HG02678 (cell line): ENCODE results near the gene ADAM19.

Experiments
- ATAC-seq: cut with Tn5 transposase; IDR thresholded peaks from one replicate; pipeline ENCODE4 v1.9.1; 2021; ENCODE audit warnings: mild to moderate bottlenecking, moderate library complexity; ENCODE audit not compliant: unreplicated experiment

The ADAM19 gene

DNA sequence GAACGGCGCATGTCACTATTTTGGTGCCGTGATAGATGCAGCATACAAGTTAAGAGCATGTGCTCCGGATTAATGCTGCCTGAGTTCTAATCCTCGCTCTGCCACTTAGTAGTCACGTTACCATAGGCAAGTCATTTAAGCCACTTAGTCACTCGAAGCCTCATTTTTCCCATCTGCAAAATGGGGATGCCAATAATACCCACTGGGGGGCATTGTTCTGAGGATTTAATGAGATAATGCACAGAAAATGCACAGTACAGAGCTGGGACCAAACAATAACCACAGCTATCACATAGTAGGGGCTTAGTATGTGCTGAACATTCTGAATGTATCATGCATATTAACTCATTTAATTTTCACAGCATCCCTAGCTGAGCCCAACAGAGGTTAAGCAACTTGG, 106.5 kb downstream of the ADAM19 start:
- no peak for ATAC-seq

- ATAC-seq, result no peak
Measured at GRCh38 chr5:157468293-157468965, 107.1 kb downstream of the ADAM19 start.

GRCh38 chr5:157464519-157465171, 110.9 kb downstream of the ADAM19 start:
- peak; percentile 78 for ATAC-seq

DNA sequence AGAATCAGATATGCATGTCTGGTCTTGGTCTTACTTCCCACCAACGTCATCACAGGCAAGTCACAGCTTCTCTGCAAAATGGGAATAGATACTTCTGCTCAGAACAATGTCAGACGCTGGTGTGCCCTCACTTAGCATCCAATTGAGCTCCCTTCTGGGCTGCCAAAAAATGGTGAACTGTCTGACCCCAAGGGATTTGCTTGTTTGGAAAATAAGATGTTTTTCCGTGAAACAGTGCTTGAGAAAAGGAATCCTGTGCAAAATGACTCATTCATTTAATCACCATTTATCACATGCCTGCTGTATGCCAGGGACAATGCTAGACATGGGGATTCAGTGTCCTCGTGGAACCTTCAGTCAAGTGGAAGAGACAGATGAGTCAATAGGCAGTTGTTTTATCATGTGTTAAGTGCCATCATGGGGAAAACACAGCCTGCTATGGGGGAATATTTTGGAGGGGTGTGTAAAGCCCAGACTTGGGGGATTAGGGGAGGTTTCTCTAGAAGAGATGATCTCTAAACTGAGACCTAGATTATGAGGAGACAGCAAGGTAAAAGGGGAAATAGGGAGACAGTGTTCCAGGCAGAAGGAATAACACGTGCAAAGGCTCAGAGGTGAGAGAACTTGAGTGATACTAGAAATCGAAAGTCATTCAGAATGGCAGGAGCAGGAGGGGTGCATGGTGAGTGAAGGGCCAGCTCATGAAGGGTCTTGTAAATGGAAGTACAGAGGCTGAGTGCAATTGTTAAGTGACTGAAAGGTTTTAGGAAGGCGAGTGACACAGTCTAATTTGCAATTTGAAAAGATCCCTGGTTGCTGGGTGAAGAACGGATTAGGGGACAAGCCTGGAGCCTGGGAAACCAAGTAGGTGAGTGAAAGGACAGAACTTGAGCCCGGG, 111.7 kb downstream of the ADAM19 start:
- no peak for ATAC-seq

DNA sequence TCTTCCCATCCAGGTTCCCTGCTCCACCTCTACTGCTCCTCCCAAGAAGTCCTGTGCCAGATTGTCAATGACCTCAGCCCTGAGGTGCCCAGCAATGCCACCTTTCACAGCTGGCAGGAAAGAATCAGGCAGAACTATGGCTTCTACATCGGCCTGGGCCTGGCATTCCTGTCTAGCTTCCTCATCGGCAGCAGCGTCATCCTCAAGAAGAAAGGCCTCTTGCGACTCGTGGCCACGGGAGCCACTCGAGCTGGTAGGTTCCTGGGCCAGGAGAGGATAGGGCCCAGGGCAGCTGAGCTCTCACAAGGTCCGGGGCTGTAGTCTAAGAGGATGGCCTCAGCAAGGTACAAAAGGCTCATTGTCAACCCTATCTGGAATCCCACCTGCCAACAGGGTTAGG, 112.5 kb downstream of the ADAM19 start:
- ATAC-seq, result no peak

DNA sequence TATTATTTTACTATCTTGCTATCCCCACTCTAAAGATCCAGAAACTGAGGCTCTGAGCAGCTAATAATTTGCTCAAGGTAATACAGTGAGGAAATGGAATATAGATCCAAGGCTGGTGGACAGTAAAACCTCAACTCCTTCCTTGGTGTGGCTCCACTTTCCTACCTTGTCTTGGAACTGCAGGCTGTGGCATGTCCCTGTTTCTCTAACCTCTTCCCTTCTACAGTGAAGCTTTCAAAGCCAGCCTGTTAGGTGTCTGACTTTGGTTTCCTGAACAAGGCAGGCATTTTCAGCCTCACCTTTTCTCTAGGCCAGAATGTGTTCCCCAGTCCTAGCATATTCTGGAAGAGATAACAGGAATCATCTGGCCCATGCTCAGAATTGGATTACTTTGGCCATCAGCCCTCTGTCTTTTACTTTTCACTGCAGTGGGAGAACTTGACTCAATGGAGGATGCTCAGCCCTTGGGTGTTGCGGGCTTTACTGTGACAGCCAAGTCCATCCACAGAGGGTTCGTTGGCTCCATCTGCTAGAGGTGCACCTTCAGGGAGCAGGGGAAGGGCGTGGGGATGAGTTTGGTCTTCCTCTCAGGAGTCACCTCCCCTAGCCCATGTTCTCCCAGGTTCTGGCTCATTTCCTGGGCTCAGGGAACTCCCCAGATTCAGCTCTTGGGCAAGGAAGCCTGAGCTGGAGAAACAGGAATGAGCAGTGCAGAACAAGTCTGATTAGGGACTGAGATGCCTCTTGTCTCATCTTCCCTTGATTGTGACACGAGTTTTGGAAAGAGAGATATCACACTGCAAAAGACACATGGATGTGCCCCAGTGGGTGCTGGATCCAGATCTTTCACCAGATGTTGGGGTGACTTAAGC, 114.4 kb downstream of the ADAM19 start:
- ATAC-seq, result no peak

DNA sequence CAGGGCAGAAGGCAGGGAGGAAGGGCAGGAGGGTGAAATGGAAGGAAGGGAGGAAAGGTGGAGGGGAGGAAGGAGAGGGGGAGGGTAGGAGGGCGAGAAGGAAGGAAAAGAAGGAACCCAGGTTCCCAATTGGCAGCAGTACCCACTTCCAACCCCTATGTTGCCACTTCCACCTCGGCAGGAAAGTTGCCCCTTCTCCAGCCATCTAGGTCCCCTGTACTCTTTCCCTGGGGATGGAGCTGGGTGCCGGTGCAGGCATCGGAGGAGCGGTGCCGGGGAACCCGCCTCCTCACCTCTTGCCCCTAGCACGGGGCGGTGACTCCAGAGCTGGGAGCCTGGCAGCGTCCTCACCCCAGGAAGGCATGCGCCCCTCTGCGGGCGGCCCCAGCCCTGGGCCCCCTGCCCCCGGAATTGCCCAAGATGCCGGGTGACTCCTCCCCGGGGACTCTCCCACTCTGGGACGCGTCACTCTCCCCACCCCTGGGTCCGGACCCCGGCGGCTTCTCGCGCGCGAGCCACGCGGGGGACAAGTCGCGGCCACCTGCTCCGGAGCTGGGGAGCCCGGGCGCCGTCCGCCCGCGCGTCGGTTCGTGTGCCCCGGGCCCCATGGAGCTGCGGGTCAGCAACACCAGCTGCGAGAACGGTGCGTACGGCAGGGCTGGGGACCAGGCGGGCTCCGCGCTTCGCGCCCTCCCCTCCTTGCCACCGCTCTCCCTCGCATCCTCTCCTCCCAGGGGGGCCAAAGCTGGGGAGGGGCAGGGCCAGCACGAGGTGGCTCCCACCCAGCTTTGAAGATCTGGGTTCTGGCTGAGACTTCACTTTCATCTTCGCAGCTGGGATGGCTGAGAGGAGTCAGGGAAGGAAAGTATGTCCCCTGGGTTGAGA, 115.6 kb downstream of the ADAM19 start, which contains the start of gene NIPAL4:
Gene NIPAL4, plus strand, starts transcription at position 499 of the 885 bp plus-strand sequence. Its CDS starts 108 bp downstream, at position 607.
- ATAC-seq, result no peak

- ATAC-seq, result no peak
Measured at GRCh38 chr5:157458835-157459234, 116.7 kb downstream of the ADAM19 start.

- ATAC-seq, result no peak
Measured at GRCh38 chr5:157457391-157457790, 118.2 kb downstream of the ADAM19 start.

DNA sequence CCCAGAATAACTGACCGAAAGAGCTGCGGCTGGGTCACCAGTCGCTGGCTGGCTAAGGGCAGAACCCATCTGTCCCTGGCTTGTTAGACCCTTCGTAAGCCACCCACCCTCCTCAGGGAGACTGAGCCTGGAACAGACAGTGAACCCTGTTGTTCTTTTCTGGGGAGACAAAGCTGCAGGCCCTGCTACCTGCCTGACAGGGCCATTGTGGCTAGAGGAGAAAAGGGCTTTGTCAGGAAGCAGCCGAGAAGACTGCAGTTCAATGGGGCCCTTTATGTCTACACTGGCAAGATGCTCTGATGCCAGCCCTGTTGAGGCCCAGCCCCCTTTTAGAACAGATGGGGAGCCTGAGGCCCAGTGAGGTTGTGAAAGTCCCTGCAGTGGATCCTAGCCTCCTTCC, 119.3 kb downstream of the ADAM19 start:
- no peak for ATAC-seq

DNA sequence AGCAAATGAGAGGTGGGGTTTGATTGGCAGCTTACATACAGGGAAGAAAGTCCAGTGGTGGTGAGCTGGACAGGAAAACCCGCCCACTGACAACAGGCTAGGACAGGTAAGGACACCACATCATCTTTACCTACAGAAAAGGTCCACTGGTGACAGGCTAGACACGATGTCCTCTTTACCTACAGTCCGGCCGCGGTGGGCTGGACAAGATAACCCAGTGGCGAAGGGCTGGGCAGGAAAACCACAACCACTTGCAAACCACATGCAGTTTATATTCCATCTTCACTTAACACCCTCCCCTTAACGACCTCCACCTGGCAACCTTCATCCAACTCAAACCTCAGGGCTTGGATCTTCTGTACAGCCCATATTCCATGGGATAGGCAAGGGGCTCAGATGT, 120.5 kb downstream of the ADAM19 start:
- no peak for ATAC-seq

- no peak for ATAC-seq
Measured at GRCh38 chr5:157454273-157454672, 121.3 kb downstream of the ADAM19 start.

- ATAC-seq, result no peak
Measured at GRCh38 chr5:157451806-157452205, 123.8 kb downstream of the ADAM19 start.

GRCh38 chr5:157450024-157450423, 125.6 kb downstream of the ADAM19 start:
- no peak for ATAC-seq

DNA sequence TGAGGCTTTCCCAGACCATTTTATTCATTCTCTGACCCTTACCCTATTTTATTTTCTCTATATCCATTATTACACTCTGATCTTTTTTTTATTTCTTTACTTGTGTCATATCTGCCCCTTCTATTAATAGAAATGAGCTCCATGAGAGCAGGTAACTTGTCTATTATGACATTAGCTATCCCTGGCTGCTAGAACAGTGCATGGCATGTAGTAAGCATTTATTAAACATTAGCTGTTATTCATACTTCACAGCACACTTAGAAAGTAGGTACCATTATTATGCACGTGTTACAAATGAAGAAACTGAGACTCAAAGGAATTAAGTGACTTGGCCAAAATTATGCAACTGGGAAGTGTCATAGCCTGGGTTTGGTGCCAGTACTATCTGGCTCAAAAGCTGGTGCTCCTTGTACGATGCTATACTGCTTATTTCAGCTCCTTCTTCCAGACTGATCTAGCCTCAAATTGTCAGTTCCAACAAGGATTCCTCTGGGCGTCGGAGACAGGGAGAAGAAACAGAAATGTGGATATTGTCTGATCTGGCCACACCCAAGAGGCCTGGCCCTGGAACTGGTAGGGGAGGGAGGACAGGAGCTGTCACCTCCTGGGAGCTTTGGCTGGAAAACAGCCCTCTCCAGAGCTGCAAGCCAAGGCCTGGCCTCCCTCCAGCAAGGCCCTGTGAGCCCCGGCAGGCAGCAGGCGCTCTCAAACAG, 126.4 kb downstream of the ADAM19 start:
- no peak for ATAC-seq

DNA sequence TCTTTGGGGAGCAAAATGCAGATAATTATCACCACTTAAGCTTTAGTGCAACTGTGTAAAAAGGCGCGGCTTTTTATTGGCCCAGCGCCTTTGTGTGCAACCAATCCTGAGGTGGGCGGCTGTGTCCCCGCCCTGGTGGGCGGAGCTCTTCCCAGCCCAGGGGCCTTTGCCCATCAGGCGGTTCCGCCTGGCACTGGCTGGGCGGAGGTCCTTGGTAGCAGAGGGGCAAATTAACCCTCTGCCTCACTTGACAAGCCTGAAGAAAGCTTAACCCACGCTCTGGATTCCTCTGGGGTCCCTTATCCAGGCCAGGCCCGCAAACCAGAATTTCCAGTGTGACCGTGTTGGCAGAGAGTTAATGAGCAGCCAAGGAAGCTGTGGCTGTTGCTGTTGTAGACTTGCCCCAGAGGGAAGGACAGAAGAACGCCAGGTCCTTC, 128.4 kb downstream of the ADAM19 start:
- no peak for ATAC-seq

DNA sequence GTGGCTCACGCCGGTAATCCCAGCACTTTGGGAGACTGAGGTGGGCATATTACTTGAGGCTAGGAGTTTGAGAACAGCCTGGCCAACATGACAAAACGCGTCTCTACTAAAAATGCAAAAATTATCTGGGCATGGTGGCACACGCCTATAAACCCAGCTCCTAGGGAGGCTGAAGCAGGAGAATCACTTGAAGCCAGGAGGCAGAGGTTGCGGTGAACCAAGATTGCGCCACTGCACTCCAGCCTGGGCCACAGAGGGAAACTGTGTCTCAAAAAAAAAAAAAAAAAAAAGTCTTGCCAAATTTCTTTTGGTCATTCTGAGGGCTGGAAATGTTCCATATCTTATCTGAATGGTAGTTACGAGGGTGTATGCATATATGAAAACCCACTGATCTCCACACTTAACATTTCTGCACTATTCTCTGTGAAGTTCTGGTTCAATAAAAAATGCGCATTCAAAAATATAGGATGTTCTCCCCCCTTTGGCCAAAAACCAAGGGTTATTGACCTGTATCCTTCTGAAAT, 129.1 kb downstream of the ADAM19 start:
- ATAC-seq, result no peak

- no peak for ATAC-seq
Measured at GRCh38 chr5:157445745-157446411, 129.7 kb downstream of the ADAM19 start.
